HepG2 (cell line): ENCODE results near the gene TMCO2. TPM values are rescaled to one million over a fixed set of nuclear protein-coding genes. Genes with fewer than 3 reads are reported as not detected.

ENCODE experiments used
- ATAC-seq: fragments of 200-7000 bp; cut with Tn5 transposase; 3 replicates; pipeline ENCODE4 v1.9.1; 2020; ENCODE audit warnings: mild to moderate bottlenecking, moderate library complexity
- BruUV-seq: library from RNA; stranded (reverse); fragments of 400-500 nt; replicated peaks from 2 replicates; lab custom pipeline; 2021; lab: Mats Ljungman, UMichigan
- CTCF ChIA-PET: fragments of 300-600 bp; formaldehyde crosslinking; extraction: SDS; loops from one replicate; lab custom pipeline; 2021; ENCODE audit warnings: low total read pairs, inconsistent platforms, low intra/inter-chr PET ratio; lab: Yijun Ruan, JAX
- POLR2A ChIA-PET: fragments of 350-600 bp; sonication (Branson Sonifier 250); formaldehyde crosslinking; loops from one replicate; lab custom pipeline; 2020; ENCODE audit warnings: antibody characterized with exemption, inconsistent platforms; lab: Yijun Ruan, JAX
- DNase-seq: peaks from one replicate; pipeline ENCODE4 v3.0.0-alpha.2; 2015; ENCODE audit warnings: low spot score
- FAIRE-seq: peaks from 3 replicates; lab custom pipeline; 2011; peaks lifted over from hg19 to GRCh38; lab: Jason Lieb, UNC
- H2AFZ ChIP-seq: one replicate; pipeline ENCODE4 v1.6.1; 2011; ENCODE audit warnings: low read length, inconsistent platforms
- H3K27ac ChIP-seq: fragments of 300-600 bp; 3 replicates; pipeline ENCODE4 v1.8.0; 2011; ENCODE audit warnings: mixed run types, mild to moderate bottlenecking, mixed read lengths, low read length, inconsistent platforms; ENCODE audit not compliant: insufficient read depth; ENCODE audit errors: extremely low read length
- H3K27me3 ChIP-seq, 2 experiments: fragments of 200-600 bp in 1 of 2; 2 replicates in 1 of 2; 3 replicates in 1 of 2; pipeline versions ENCODE4 v1.6.0 to v1.8.0; 2011; ENCODE audit warnings: low read length in 2 of 2, mild to moderate bottlenecking in 2 of 2, moderate library complexity in 2 of 2, inconsistent platforms in 1 of 2; ENCODE audit not compliant: insufficient read depth in 2 of 2, control insufficient read depth in 1 of 2
- H3K36me3 ChIP-seq, 2 experiments: fragments of 200-600 bp in 1 of 2; replicated peaks in 1 of 2; 2 replicates in 1 of 2; 3 replicates in 1 of 2; pipeline versions ENCODE4 v1.5.1 to v1.8.0; 2011; ENCODE audit warnings: low read length in 2 of 2, inconsistent platforms in 1 of 2; ENCODE audit not compliant: insufficient read depth in 2 of 2, control insufficient read depth in 1 of 2
- H3K4me1 ChIP-seq: 2 replicates; pipeline ENCODE4 v1.5.1; 2012; ENCODE audit warnings: low read length, inconsistent platforms; ENCODE audit not compliant: insufficient read depth
- H3K4me2 ChIP-seq: 2 replicates; pipeline ENCODE4 v1.6.0; 2011; ENCODE audit warnings: low read depth, low read length, inconsistent platforms
- H3K4me3 ChIP-seq, 3 experiments: fragments of 200-600 bp in 1 of 3; sonication (generic), shearing (Covaris generic) in 1 of 3; replicated peaks in 1 of 3; 2 replicates each; pipeline ENCODE4 v1.5.1; 2011 to 2016; ENCODE audit warnings: low read length in 3 of 3, inconsistent platforms in 2 of 3, low read depth in 2 of 3, mild to moderate bottlenecking in 2 of 3, control low read depth in 1 of 3, mixed read lengths in 1 of 3; ENCODE audit not compliant: insufficient read depth in 1 of 3
- H3K79me2 ChIP-seq: one replicate; pipeline ENCODE4 v1.6.1; 2011; ENCODE audit warnings: low read length, inconsistent platforms; ENCODE audit not compliant: insufficient read depth
- H3K9ac ChIP-seq: 2 replicates; pipeline ENCODE4 v1.6.0; 2011; ENCODE audit warnings: mild to moderate bottlenecking, low read depth, low read length, inconsistent platforms; ENCODE audit not compliant: insufficient read depth
- H3K9me3 ChIP-seq: 2 replicates; pipeline ENCODE4 v1.5.1; 2012; ENCODE audit warnings: mild to moderate bottlenecking, low read length
- H4K20me1 ChIP-seq: 2 replicates; pipeline ENCODE4 v1.6.0; 2011; ENCODE audit warnings: inconsistent platforms, mild to moderate bottlenecking, low read length, moderate library complexity; ENCODE audit not compliant: insufficient read depth
- AKNA ChIP-seq: sonication (generic); formaldehyde crosslinking; IDR thresholded peaks from 2 replicates; pipeline ENCODE4 v1.4.0; 2020; ENCODE audit warnings: missing genetic modification reagents, borderline replicate concordance
- CC2D1A ChIP-seq: sonication (generic); formaldehyde crosslinking; IDR thresholded peaks from 2 replicates; pipeline ENCODE4 v1.8.1; 2023; ENCODE audit warnings: mild to moderate bottlenecking, missing genetic modification reagents
- CREB1 ChIP-seq, 2 experiments: fragments of 450-650 bp in 1 of 2; IDR thresholded peaks; 2 replicates each; pipeline ENCODE4 v1.6.1; 2016 to 2017; ENCODE audit warnings: control low read depth in 1 of 2, mild to moderate bottlenecking in 1 of 2, missing compliant biosample characterization in 1 of 2, missing genetic modification characterization in 1 of 2
- HBP1 ChIP-seq: IDR thresholded peaks from 2 replicates; pipeline ENCODE4 v1.6.1; 2016; ENCODE audit warnings: low read depth, control low read depth
- MAF1 ChIP-seq: sonication (generic); formaldehyde crosslinking; IDR thresholded peaks from 2 replicates; pipeline ENCODE4 v1.5.0; 2020; ENCODE audit warnings: missing genetic modification reagents, borderline replicate concordance
- ONECUT2 ChIP-seq: sonication (generic); formaldehyde crosslinking; IDR thresholded peaks from 2 replicates; pipeline ENCODE4 v1.4.0; 2020; ENCODE audit warnings: missing genetic modification reagents
- PCBP2 ChIP-seq: fragments of 200-400 bp; formaldehyde crosslinking; optimal IDR thresholded peaks from 2 replicates; pipeline ENCODE3; 2018; ENCODE audit warnings: low read length, low read depth; ENCODE audit not compliant: poor library complexity, severe bottlenecking
- RELA ChIP-seq: sonication (generic); formaldehyde crosslinking; IDR thresholded peaks from 2 replicates; pipeline ENCODE4 v1.4.0; 2020; ENCODE audit warnings: missing genetic modification reagents
- YEATS4 ChIP-seq: sonication (generic); formaldehyde crosslinking; IDR thresholded peaks from 2 replicates; pipeline ENCODE4 v1.4.0; 2020; ENCODE audit warnings: missing genetic modification reagents, borderline replicate concordance
- ZBTB21 ChIP-seq: sonication (generic); formaldehyde crosslinking; IDR thresholded peaks from 2 replicates; pipeline ENCODE4 v1.4.0; 2020; ENCODE audit warnings: missing genetic modification reagents
- ZBTB44 ChIP-seq: sonication (generic); formaldehyde crosslinking; IDR thresholded peaks from 2 replicates; pipeline ENCODE4 v1.4.0; 2020; ENCODE audit warnings: missing genetic modification reagents
- ZNF121 ChIP-seq: sonication (generic); formaldehyde crosslinking; IDR thresholded peaks from 2 replicates; pipeline ENCODE4 v1.5.0; 2020; ENCODE audit warnings: mild to moderate bottlenecking, missing genetic modification reagents
- ZNF143 ChIP-seq: sonication (generic); formaldehyde crosslinking; IDR thresholded peaks from 2 replicates; pipeline ENCODE4 v1.4.0; 2020; ENCODE audit warnings: missing genetic modification reagents
- ZNF362 ChIP-seq: sonication (generic); formaldehyde crosslinking; IDR thresholded peaks from 2 replicates; pipeline ENCODE4 v1.4.0; 2020; ENCODE audit warnings: missing genetic modification reagents, mild to moderate bottlenecking, borderline replicate concordance
- ZNF44 ChIP-seq: sonication (generic); formaldehyde crosslinking; IDR thresholded peaks from 2 replicates; pipeline ENCODE4 v1.5.1; 2020; ENCODE audit warnings: mild to moderate bottlenecking, missing genetic modification reagents
- WGBS: methylation state at CpG from one replicate; pipeline ENCODE4 v1.1.6; 2017; ENCODE audit warnings: low lambda C conversion rate; 5-methylcytosine and 5-hydroxymethylcytosine counted together
- in situ Hi-C: cut with HindIII; loops from 2 replicates; pipeline ENCODE4 v1.10.0; 2017; ENCODE audit warnings: low pct_unique_long_range_greater_than_20kb; ENCODE audit not compliant: extremely low pct_ligation_motif_present
- intact Hi-C: fragments of 100-400 bp; cut with micrococcal nuclease; formaldehyde crosslinking; loops from one replicate; pipeline ENCODE4 v1.10.0; 2022; ENCODE audit not compliant: unreplicated experiment
- polyA plus RNA-seq, 8 experiments: library from polyadenylated mRNA; depleted of rRNA in 3 of 8; stranded (reverse) in 7 of 8; unstranded in 1 of 8; fragments of >200 nt; fragmentation: Illumina TruSeq in 4 of 8; extraction: Trizol in 4 of 8; gene quantifications; 2 replicates each; pipeline versions ENCODE4 v1.2.1 to v1.2.3, GENCODE V29; 2011 to 2016; ENCODE audit warnings: low read depth in 4 of 8, missing spikeins in 1 of 8, mixed read lengths in 1 of 8; ENCODE audit not compliant: insufficient read depth in 1 of 8
- total RNA-seq, 5 experiments: library from RNA; depleted of rRNA; stranded (reverse); fragments of >200 nt; fragmentation: Illumina TruSeq; extraction: Trizol; gene quantifications; 2 replicates each; pipeline ENCODE4 v1.2.3, GENCODE V29; 2016; ENCODE audit warnings: low read depth in 1 of 5

Gene TMCO2
- total and polyA plus RNA-seq, 2 of the 13 experiments (the other 11 are each of a cell fraction or from before 2014, with no cell fraction given): not detected

GRCh38 chr1:40243351-40243750 is 4.4 kb upstream of the TMCO2 start:
- no peak overlapping the region for H2AFZ ChIP-seq
- ChIA-PET POLR2A (interaction anchor here (1.5 kb wide), 1 partner anchor 72 kb away, joined by 3 read pairs; no protein-coding TSS in a partner anchor), CTCF (no interaction called here)
- H3K9ac ChIP-seq: no peak overlapping the region
- H3K9me3 ChIP-seq: no peaks in the 10 kb centered on the region
- H3K4me3 ChIP-seq: no peak overlapping the region
- 15% methylated on average over 2 of the region's 2 CpGs for WGBS
- BruUV-seq: no TSS peak
- ATAC-seq: 0 out of 3 replicates have a peak, but pooled peaks have one; percentile 8
- intact Hi-C loops (no loop called here), in situ Hi-C loops (no loop called here)
- peaks cover 4 to 20% of the 10 kb centered on the region in 2 experiments; a peak in 4 of 5 replicates for H3K36me3 ChIP-seq
- H4K20me1 ChIP-seq: no peaks in the 10 kb centered on the region
- no peak overlapping the region for H3K4me2 ChIP-seq
- DNase-seq: no peak
- H3K4me1 ChIP-seq: peaks cover 42% of the 10 kb centered on the region
- no peaks in the 10 kb centered on the region for H3K79me2 ChIP-seq
- no peak for FAIRE-seq
- H3K27ac ChIP-seq: no peak overlapping the region
- no peaks in the 10 kb centered on the region for H3K27me3 ChIP-seq
- TF ChIP-seq ZNF121 (CRISPR knock-in tag): 0 out of 2 replicates have a peak, but pooled peaks have one; percentile 28
- no peak for TF ChIP-seq ZNF44 (CRISPR knock-in tag)
- TF ChIP-seq ZBTB21 (CRISPR knock-in tag): no peak
- TF ChIP-seq HBP1 (CRISPR knock-in tag): no peak
- TF ChIP-seq ZNF143 (CRISPR knock-in tag): no peak
- TF ChIP-seq YEATS4 (CRISPR knock-in tag): no peak
- no peak for TF ChIP-seq RELA (CRISPR knock-in tag)
- TF ChIP-seq PCBP2: no peak
- no peak for TF ChIP-seq ZBTB44
- TF ChIP-seq CC2D1A (CRISPR knock-in tag): no peak
- peak; percentile 46; the same call in 1 of the 2 replicates for TF ChIP-seq ZNF362
- no peak for TF ChIP-seq MAF1 (CRISPR knock-in tag)
- no peak for TF ChIP-seq AKNA (CRISPR knock-in tag)
- TF ChIP-seq ONECUT2 (CRISPR knock-in tag): no peak
- TF ChIP-seq CREB1 (IDR thresholded peaks at IDR 0.05): no peak
- TF ChIP-seq CREB1 (CRISPR knock-in tag; IDR thresholded peaks at IDR 0.05): 0 out of 2 replicates have a peak, but pooled peaks have one; percentile 27
